DND-41 (cell line): ENCODE results near the gene ATP6V0C.

Source experiments
- ATAC-seq: fragments of 200-7000 bp; cut with Tn5 transposase; 3 replicates; pipeline ENCODE4 v1.9.1; 2021; ENCODE audit warnings: low read depth; ENCODE audit not compliant: insufficient read depth
- DNase-seq: peaks from one replicate; pipeline ENCODE4 v3.0.0-alpha.2; 2020
- H2AFZ ChIP-seq: 2 replicates; pipeline ENCODE4 v1.6.0; 2012; ENCODE audit warnings: low read depth, low read length
- H3K27ac ChIP-seq: 2 replicates; pipeline ENCODE4 v1.5.1; 2012; ENCODE audit warnings: low read length, inconsistent platforms
- H3K27me3 ChIP-seq: fragments of 200-600 bp; sonication (generic); 2 replicates; pipeline ENCODE4 v1.6.0; 2012; ENCODE audit warnings: low read length, mild to moderate bottlenecking, inconsistent platforms; ENCODE audit not compliant: insufficient read depth, poor library complexity
- H3K36me3 ChIP-seq: 2 replicates; pipeline ENCODE4 v1.5.1; 2012; ENCODE audit warnings: low read length, inconsistent platforms; ENCODE audit not compliant: insufficient read depth
- H3K4me1 ChIP-seq: 2 replicates; pipeline ENCODE4 v1.5.1; 2012; ENCODE audit warnings: mild to moderate bottlenecking, low read length; ENCODE audit not compliant: insufficient read depth
- H3K4me2 ChIP-seq: 2 replicates; pipeline ENCODE4 v1.6.0; 2012; ENCODE audit warnings: mild to moderate bottlenecking, moderate library complexity, low read length, inconsistent platforms; ENCODE audit not compliant: insufficient read depth
- H3K4me3 ChIP-seq, 2 experiments: fragments of 200-600 bp in 1 of 2; shearing (Covaris generic) in 1 of 2; 2 replicates each; pipeline ENCODE4 v1.5.1; 2012 to 2016; ENCODE audit warnings: inconsistent platforms in 2 of 2, low read length in 2 of 2, mild to moderate bottlenecking in 2 of 2, low read depth in 1 of 2, moderate library complexity in 1 of 2
- H3K79me2 ChIP-seq: 2 replicates; pipeline ENCODE4 v1.6.0; 2012; ENCODE audit warnings: low read length, inconsistent platforms; ENCODE audit not compliant: insufficient read depth
- H3K9ac ChIP-seq: 2 replicates; pipeline ENCODE4 v1.6.0; 2012; ENCODE audit warnings: low read depth, mild to moderate bottlenecking, inconsistent platforms, low read length, moderate library complexity
- H3K9me3 ChIP-seq: 2 replicates; pipeline ENCODE4 v1.5.1; 2012; ENCODE audit warnings: low read length, moderate library complexity, mild to moderate bottlenecking, inconsistent platforms; ENCODE audit not compliant: insufficient read depth, severe bottlenecking
- H4K20me1 ChIP-seq: 2 replicates; pipeline ENCODE4 v1.6.0; 2012; ENCODE audit warnings: low read length; ENCODE audit not compliant: insufficient read depth
- CTCF ChIP-seq: IDR thresholded peaks from 2 replicates; pipeline ENCODE4 v1.5.1; 2012; ENCODE audit warnings: borderline replicate concordance, low read length, moderate library complexity, mild to moderate bottlenecking; ENCODE audit not compliant: poor library complexity, severe bottlenecking; ENCODE audit errors: extremely low read depth
- EZH2 ChIP-seq: IDR thresholded peaks from 3 replicates; pipeline ENCODE4 v1.6.1; 2012; ENCODE audit warnings: borderline replicate concordance, low read depth, mild to moderate bottlenecking, moderate library complexity, low read length, inconsistent platforms; ENCODE audit not compliant: severe bottlenecking

ATP6V0C gene

GRCh38 chr16:2524339-2524938 is 10.7 kb downstream of the ATP6V0C start:
- H3K27me3 ChIP-seq, result no peaks in the 10 kb centered on the region
- H2AFZ ChIP-seq, result no peak overlapping the region
- DNase-seq (no peak), ATAC-seq (no peak)
- H3K9ac ChIP-seq, result no peak overlapping the region
- H3K36me3 ChIP-seq, result peaks cover 69% of the 10 kb centered on the region
- peaks cover 31% of the 10 kb centered on the region for H3K79me2 ChIP-seq
- H3K4me2 ChIP-seq, result no peak overlapping the region
- H3K27ac ChIP-seq, result no peak overlapping the region
- peaks cover 25% of the 10 kb centered on the region for H4K20me1 ChIP-seq
- no peak for TF ChIP-seq EZH2
- TF ChIP-seq CTCF, result no peak
- H3K4me1 ChIP-seq, result peaks cover 21% of the 10 kb centered on the region
- H3K9me3 ChIP-seq, result no peaks in the 10 kb centered on the region
- no peak overlapping the region for H3K4me3 ChIP-seq

- TF ChIP-seq EZH2, result no peak
- no peak for TF ChIP-seq CTCF
- H3K9ac ChIP-seq, result no peak overlapping the region
- H3K4me1 ChIP-seq, result peaks cover 21% of the 10 kb centered on the region
- no peak for DNase-seq
- peaks cover 21% of the 10 kb centered on the region for H3K79me2 ChIP-seq
- no peak overlapping the region for H3K4me3 ChIP-seq
- no peaks in the 10 kb centered on the region for H3K27me3 ChIP-seq
- H3K4me2 ChIP-seq, result no peak overlapping the region
- no peaks in the 10 kb centered on the region for H3K9me3 ChIP-seq
- H2AFZ ChIP-seq, result no peak overlapping the region
- ATAC-seq, result no peak
- H3K36me3 ChIP-seq, result peaks cover 76% of the 10 kb centered on the region
- peaks cover 20% of the 10 kb centered on the region for H4K20me1 ChIP-seq
- no peak overlapping the region for H3K27ac ChIP-seq
These were observed 12.4 kb downstream of the ATP6V0C start for GRCh38 chr16:2526135-2526534.

GRCh38 chr16:2527071-2527783 is 13.5 kb downstream of the ATP6V0C start:
- ATAC-seq (no peak), DNase-seq (no peak)
- H3K9me3 ChIP-seq, result no peaks in the 10 kb centered on the region
- H2AFZ ChIP-seq, result no peak overlapping the region
- H3K4me1 ChIP-seq, result peaks cover 21% of the 10 kb centered on the region
- H3K79me2 ChIP-seq, result peaks cover 13% of the 10 kb centered on the region
- H3K9ac ChIP-seq, result no peak overlapping the region
- TF ChIP-seq EZH2 (no peak), CTCF (no peak)
- no peak overlapping the region for H3K4me2 ChIP-seq
- H3K4me3 ChIP-seq, result no peak overlapping the region
- no peak overlapping the region for H3K27ac ChIP-seq
- no peaks in the 10 kb centered on the region for H3K27me3 ChIP-seq
- peaks cover 17% of the 10 kb centered on the region for H4K20me1 ChIP-seq
- peaks cover 70% of the 10 kb centered on the region for H3K36me3 ChIP-seq

- Histone ChIP-seq H2AFZ (no peak overlapping the region), H3K27me3 (no peaks in the 10 kb centered on the region), H4K20me1 (peaks cover 17% of the 10 kb centered on the region), H3K27ac (no peak overlapping the region), H3K79me2 (peaks cover 9% of the 10 kb centered on the region), H3K9ac (no peak overlapping the region), H3K4me2 (no peak overlapping the region), H3K36me3 (peaks cover 65% of the 10 kb centered on the region), H3K9me3 (no peaks in the 10 kb centered on the region), H3K4me3 (no peak overlapping the region), H3K4me1 (peaks cover 26% of the 10 kb centered on the region)
- TF ChIP-seq EZH2 (no peak), CTCF (no peak)
- DNase-seq (no peak), ATAC-seq (no peak)
These were observed 14.0 kb downstream of the ATP6V0C start for GRCh38 chr16:2527784-2528100.
